Muscle of back (tissue), 11 donors: ENCODE data around the gene ADM. TPM values are rescaled to one million over a fixed set of nuclear protein-coding genes. Genes with fewer than 3 reads are reported as not detected.

ENCODE experiments used
- DNase-seq, 3 donors: peaks; one replicate each; pipeline versions ENCODE4 v3.0.0 to v3.0.0-alpha.2; 2013
- polyA plus RNA-seq, 10 donors: library from polyadenylated mRNA; unstranded; fragments of 120-200 nt; gene quantifications; one replicate each; pipeline ENCODE4 v1.2.1, GENCODE V29; 2013; ENCODE audit not compliant: insufficient read length in 10 of 10

Gene ADM
- polyA plus RNA-seq, 10 donors = 7.7 to 19.4 (median 9.8) TPM

DNA sequence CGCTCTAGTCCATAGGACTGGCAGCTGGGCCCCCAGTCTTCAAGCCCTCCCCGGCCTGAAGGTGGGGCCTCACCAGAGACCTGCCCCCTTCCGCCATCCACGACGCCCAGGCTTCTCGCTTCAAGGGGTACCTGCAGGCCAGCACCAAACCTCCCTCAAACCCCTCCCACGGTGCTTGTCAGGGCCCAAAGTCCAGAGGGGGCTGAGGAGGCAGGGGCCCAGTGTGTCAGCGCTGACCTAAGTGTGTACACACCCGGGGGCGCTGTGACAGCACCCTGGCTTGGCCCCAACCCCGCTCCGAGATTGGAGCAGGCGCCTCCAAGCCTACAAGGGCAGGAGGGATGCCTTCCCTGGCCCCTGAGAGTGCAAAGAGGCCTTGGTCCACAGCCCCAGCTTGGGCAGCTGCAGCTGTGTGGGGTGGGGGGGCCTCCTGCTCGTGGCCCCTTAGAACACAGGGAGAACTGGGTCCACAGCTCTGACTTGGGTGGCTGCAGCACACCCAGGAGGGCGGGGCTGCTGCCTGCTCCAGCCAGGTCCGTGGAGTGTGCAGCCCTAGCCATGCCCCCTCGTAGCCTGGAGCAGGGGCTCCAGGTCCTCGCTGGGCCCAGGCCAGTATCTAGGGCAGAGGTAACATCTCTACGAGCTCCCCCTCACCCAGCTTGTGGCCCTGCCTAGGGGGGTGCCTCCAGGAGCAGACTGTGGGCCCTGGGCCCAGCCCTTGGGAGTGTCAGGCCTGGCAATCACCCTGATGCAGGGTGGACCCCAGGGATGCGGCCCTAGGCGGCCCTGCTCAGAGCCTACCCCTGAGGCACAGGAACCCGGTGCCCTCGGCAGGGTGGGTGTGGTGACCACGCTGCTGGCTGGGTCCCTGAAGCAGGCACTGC lies 15.8 kb upstream of the ADM start:
- no peak for DNase-seq

DNA sequence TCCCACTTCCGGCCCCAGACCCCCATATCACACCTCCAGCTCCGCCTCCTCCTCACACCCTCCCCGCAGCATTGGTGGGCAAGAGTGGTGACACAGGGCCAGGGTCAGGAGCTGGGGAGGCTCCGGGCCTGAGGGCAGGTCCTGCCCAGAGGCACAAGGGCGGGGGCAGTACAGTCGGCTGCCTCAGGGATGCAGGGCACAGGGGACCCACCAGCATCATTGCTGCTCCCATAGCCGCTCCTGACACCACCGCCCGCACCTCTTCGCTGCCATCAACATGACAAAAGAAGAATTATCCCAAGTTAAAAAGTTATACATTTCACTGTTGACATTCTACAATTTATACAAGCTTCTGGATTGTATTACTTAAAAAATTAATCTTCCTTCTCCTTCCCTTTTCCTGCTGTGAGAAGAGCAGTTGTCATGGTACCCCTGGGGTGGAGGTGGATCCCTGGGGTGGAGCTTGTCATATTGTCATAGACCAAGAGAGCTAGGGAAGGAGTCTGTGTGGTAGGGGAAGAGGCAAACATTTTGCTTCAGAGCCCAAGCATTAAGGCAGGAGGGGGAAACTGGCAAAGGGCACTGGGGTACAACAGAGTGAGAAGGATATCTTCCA lies 15.0 kb upstream of the ADM start:
- DNase-seq = no peak

DNA sequence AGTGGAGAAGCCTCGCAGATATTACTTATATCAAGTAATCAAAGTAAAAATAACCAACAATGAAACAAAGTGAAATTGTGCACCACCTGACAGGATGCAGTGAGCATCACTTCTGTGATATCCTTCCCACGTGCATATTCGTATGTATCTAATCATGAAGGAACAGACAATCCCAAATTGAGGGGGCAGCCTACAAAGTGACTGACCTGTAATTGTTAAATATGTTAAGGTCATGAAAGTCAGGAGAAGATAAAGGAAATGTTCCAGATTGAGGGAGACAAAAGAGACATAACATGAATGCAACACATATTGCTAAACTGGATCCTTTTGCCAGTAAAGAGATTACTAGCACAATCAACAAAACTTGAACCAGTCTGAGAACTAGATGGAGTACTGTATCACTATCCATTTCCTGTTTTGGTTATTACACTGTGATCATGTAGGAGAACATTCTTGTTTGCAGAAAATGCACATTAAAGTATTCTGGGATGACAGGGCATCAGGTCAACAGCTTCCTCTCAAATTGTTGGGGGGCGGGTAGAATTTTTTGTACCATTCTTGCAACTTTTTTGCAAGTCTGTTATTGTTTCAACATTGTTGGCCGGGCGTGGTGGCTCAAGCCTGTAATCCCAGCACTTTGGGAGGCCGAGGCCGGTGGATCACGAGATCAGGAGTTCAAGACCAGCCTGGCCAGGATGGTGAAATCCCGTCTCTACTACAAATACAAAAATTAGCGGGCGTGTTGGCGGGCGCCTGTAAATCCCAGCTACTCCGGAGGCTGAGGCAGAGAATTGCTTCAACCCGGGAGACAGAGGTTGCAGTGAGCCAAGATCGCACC lies 12.9 kb upstream of the ADM start:
- no peak for DNase-seq

DNA sequence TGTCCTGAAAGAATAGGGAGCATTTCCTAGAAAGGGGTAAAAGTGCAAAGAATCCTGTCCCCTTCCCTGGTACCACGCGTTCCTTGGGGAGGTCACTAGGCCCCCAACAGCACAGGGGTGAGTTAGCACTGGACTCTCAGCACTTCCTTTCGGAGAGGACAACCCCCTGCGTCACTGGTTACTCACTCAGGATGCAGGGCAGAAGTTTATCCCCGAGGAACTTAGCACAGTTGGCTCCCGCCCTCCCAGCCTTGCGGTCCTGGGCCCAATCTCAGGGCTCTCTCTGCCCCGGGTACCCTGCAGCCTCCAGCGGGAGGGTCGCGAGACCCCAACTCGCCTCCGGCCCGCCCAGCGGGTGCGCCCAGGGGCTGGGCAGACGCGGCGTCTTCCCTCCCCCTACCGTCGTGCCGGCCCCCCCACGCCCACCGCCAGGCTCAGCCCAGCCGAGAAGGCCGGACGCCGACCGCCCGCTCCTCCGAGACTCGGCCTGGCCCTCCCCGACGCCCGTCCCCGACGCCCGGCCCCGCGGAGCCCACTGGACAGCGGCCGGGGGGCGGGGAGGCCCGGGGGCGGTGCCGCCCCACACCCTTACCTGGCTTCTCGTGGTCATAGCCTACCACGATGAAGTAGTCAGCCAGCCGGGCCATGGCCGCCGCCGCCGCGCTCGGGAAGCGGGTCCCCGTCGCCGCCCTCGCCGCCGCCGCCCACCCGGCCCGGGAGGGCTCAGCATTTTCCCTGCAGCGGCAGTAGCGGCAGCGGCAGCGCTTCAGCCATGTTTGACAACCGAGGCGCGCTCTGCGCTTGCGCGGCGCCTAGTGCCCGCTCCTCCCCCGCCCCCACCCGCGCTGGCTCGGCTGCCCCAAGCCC lies 11.2 kb upstream of the ADM start, which contains the start of gene SBF2:
Gene SBF2, minus strand, starts transcription at position 797 of the 867 bp plus-strand sequence. Its CDS starts 150 bp downstream, at position 647.
- peak; percentile 79 to 93 (median 89) for DNase-seq

DNA sequence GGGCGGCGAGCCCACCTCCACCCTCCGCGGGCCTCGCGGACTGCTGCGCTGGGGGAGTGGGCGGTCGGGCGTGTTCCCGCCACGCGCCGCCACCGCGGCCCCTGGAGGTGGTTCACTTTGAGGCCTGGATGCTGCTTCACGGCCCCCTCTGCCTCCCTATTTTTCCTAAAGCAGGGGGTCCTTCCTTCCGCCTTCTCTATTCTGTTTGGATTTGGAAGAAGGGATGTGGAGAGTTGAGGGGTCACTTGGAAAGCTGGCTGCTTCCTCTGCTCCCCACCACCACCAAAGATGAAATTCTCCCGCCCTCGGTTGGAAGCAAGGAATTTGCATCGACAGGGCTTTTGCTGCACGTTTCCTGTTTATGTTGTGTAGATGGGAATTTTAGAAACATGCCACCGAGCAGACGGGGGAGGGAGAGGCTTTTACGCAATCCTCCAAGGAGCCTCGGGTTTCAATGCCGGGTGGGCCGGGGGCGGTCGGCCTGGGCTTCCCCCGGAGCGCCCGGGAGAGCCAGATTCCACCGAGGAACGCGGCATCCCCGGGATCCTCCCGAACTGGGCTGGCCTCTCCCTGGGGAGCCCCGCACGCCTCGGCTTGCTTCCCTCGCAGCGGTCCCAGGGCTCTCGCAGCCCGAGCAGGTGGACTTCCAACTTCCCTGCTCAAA lies 10.5 kb upstream of the ADM start:
- peak; percentile 58 to 93 (median 64) for DNase-seq

DNA sequence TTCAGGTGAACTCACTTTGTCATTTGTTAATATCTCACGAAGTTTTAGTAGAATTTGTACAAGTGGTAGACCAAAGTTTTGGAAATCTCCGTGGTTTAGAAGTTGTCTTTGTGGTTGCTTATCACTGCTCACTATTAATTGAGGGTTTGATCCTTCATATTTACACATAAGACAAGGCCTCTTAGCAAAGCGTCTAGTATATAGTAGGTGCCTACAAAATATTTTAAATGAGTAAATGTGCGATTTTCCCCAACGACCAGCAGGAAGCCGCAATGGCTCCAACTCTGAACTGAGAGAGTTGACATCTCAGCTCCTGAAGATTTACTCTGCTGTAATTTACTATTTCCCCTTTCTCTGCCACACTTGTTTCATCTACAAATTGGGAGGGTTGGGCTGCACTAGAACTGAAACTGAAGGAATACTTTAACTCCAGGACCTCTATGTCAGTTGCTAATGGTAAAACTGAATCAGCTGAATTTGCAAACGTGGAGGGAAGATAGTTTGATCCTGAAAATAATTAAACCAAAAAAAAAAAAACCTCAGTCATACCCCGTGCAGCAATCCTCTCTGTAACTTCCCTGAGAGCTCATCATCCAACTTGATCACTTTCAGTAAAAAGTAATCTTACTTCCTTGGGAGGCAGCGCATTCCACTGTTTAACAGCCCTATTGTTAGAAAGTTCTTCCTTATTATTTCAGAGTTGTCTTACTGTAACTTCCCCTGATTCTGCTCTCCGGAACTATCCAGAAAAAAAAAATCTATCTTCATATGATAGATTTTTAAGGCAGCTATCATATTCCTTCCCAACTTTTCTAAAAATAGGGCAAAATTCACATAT lies 9.6 kb upstream of the ADM start:
- DNase-seq = peak in 1 of 3 donors; percentile 30

DNA sequence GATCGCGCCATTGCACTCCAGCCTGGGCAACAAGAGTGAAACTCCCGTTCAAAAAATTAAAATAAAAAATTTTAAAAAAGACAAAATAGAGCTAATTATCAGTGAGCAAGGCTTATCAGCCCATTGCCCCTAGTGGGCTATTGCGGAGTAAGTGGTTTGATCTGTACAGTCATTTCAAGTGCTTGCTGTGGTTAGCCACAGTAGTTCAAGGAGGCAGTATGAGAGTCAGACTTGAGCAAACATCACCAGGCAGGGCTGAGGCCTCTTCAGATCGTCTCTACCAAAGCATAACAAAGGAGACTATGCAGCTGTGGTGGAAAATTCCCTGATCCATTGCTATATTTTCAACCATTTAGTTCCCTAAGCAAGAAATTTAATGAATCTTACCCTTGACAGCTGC lies 6.5 kb upstream of the ADM start:
- DNase-seq = peak in 1 of 3 donors; percentile 74

DNA sequence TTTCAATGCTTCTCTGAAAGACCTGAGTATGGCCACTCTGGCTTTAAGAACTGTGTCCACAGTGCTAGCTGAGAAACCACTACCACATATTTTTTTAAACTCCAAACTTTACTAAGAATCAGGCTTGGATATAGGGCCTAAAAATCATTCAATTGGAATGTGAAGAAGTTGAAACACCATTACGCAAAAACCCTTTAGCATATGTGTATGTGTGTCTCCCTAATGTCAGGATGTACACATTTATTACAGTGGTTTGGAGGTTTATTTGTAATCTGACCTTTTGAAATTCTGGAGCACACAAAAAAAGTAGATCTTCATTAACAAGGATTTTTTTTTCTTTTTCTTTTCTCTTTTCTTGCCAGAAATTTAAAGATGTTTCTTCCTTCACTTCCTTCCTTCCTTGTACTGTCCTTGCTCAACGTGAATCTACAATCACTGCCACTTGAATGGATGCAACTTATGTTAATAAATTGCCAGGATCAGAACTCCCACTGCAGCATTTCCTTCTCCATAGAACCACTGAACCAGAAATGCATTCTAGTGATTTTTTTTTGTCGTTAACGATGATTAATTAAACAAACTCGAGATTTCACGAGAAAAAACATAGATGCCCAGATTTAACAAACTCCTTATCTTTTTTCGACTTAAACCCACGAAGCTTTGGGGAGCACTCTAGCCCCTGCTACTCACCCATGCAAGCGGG lies 3.1 kb upstream of the ADM start:
- peak in 2 of 3 donors; percentile 57 to 84 for DNase-seq

DNA sequence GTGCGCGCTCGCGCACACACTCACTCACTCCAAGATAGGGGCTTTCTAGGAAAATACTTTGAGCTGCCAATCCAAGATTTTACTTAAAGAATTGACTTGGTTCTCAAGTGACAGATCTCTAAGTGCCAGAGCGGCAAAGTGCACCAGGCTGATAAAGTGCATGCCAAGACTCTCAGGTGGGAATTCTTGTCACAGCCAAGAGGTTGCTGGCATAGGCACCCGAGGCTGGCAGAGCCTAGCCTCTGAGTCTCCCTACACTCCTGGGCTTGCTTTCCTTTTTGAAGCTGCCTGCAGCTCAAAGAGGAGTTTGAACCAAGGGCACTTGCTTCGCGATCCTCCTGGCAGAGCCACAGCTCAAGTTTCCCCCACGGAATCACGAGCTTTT lies 2.5 kb upstream of the ADM start:
- DNase-seq = no peak

DNA sequence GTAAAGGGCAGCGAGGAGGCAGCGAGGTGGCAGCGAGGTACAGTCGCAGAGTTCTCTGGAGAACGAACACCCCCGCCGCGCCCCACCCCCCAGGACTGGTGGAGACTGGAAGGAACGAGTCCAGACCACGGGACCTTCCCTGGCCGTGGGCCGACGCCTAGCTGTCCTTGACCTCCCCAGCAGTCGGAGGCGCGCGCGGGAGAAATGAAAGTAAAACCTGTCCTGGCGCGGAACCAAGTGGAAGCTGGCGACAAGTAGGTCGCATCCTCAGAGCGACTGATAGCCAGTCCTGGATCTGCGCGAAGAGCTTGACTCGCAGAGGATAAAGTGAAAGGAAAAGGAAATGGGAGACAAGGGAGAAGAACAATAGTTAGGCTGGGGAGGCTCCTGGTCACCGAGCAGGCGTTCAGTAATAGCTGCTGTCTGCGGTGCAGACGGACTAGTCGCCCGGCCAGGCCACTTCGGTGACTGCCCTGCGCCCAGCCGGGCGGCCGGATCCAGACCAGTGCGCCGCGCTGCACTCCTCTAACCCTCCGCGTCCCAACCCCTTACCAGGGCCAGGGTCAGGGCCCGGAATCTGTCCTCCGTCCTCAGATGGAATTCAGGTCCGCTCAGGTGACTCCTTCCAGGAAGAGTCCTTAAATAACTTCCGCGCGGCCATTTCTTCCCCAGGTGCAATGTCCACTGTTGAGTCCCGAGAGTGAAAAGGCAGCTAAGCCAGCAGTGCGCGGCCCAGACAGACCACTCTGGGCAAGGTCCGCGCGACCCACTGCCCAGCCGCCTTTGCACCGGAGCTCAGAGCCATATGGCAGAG lies 1.9 kb upstream of the ADM start:
- DNase-seq = peak in 2 of 3 donors; percentile 81 to 92

DNA sequence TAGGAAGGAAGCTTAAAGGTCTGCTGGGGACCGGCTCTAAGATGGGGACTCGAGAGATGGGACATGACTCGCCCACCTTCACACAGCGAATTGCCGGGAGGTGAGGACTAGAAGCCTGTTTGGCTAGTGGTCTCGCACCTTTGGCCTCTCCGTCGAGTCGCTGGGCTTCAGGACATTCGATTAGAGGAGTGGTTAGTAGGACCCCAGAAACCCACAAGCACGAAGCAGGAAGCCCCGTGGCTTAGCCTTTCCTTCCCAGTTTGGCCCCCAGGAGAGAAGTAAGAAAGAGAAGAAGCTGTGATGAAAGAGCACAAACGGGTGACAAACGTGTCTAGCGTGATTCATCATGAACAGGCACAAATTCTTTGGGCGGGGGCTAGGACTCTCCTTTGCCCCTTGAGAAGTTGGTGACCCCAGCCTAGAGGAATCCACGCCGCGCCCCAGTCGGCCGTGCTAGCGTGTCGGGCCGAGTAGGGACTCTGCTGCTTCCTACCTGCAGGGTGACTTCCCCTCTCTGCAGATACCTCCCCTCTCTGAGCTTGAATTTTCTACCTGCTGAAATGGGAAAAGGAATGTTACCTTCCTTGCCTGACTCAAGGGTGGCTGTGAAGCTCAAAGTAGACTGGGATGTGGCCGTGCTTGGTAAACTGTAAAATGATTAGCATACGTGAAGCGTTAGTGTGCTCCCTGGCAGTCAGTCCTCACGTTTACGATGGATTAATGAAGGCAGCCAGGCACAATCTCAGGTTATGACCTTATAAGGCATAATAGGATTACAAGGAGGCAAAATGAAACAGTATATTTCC lies 1.1 kb upstream of the ADM start:
- DNase-seq = peak in 2 of 3 donors; percentile 70 to 73

DNA sequence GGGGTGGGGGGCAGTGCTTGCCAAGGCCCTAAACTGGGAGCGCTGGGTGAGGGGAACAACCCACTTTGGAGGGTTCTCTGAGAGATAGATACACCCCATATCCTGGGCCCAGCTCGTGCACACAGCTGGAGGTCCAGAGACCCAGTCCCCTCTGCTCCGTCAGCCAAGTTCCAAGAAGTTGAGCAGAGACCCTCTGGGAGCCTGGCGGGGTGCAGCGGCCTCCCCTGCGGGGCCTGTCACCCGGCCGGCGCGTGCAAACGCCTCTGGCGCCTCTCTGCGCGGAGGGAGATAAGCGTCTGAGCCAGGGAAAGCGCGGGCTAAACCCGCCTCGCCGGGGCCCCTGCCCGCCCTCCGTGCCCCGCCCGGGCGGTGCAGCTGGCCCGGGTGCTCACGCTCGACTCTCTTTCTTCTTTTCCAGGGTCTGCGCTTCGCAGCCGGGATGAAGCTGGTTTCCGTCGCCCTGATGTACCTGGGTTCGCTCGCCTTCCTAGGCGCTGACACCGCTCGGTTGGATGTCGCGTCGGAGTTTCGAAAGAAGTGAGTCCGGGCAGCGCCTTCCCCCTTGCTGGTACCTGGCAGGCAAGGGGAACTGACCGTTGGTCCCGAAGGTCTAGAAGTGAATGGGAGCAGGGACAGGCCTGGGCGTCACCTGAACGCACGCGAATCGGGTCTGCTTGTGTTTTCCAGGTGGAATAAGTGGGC lies 540 bp downstream of the ADM start:
- DNase-seq = peak in 1 of 3 donors; percentile 81

DNA sequence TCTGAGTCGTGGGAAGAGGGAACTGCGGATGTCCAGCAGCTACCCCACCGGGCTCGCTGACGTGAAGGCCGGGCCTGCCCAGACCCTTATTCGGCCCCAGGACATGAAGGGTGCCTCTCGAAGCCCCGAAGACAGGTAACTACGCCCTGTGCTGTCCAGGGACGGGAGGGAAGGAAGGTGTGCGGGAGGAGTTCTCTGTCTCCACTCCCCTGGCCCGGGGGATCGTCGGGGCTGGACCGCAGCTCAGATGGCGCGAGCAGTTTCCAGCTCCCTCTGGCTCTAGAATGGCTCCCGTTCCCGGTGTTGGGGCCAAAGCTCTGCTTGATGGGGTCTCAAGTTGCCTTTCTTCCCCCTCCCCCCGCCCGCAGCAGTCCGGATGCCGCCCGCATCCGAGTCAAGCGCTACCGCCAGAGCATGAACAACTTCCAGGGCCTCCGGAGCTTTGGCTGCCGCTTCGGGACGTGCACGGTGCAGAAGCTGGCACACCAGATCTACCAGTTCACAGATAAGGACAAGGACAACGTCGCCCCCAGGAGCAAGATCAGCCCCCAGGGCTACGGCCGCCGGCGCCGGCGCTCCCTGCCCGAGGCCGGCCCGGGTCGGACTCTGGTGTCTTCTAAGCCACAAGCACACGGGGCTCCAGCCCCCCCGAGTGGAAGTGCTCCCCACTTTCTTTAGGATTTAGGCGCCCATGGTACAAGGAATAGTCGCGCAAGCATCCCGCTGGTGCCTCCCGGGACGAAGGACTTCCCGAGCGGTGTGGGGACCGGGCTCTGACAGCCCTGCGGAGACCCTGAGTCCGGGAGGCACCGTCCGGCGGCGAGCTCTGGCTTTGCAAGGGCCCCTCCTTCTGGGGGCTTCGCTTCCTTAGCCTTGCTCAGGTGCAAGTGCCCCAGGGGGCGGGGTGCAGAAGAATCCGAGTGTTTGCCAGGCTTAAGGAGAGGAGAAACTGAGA lies 1.4 kb downstream of the ADM start:
- peak in 1 of 3 donors; percentile 79 for DNase-seq

DNA sequence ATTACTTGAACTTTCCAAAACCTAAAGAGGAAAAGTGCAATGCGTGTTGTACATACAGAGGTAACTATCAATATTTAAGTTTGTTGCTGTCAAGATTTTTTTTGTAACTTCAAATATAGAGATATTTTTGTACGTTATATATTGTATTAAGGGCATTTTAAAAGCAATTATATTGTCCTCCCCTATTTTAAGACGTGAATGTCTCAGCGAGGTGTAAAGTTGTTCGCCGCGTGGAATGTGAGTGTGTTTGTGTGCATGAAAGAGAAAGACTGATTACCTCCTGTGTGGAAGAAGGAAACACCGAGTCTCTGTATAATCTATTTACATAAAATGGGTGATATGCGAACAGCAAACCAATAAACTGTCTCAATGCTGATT lies 2.1 kb downstream of the ADM start:
- no peak for DNase-seq
